Inflammatory macrophage (primary cell): ENCODE measurements around the gene COBLL1.
A peak's percentile ranks its signal among the peaks of the same experiment; 100 is the strongest.
"Not testable (repeated sequence)": the region's sequence is repeated elsewhere in the genome, so short reads cannot be mapped to it uniquely, and the experiment has no call there.

Source experiments
- DNase-seq, 2 donors: peaks; one replicate each; pipeline ENCODE4 v3.0.0-alpha.2; 2020 to 2022

Gene COBLL1

DNA sequence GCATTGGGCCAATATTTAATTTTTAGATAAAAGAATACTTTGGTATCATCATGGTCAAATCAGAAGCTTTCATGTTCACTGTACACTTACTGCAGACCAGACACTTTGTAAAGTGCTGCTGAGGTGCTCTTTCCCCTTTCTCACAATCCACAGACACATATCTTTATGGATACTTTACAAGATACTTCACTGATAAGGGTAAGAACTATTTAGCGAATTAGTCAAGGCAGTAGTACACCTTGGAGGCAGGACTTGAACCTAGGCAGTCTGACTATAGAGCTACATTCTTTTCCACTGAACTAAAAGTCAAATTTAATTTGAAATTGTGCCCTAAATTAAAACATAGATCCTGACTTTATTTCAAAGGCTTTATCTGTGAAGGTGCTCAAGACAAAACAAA is 60.2 kb downstream of the COBLL1 start:
- DNase-seq: no peak

- DNase-seq: no peak
Measured at GRCh38 chr2:164780611-164781178, 60.9 kb downstream of the COBLL1 start.

DNA sequence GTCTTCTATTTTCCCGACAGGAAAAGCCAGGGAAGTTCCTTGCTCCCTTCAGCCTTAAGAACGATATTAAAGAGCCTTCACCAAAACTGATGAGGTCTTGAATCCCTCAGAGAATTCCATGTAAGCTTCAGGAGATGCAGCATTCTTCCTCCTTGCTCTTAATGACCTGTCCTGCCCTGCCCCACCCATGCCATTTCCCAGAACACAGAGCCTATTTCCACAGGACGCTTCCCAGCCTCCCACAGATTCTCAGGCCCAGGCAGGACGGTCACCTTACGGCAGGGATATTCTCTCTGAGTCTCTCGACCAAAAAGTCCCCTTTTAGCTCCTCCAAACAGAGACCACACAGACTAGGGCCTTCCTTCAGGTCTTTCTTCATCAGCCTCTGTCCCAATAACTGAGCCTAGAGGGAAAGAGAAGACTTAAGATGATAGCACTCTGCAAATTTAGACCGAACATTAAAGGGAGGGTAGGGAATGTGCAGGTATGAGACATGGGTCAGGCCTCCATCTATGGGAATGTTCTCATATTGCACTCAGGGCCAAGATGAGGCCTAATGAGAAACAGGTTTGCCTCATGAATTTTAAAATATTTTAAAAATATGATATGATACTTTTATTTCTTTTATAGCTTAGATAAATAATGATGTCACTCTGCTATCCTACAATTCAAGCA is 62.1 kb downstream of the COBLL1 start:
- DNase-seq: no peak

- no peak for DNase-seq
Measured at GRCh38 chr2:164778723-164779122, 62.9 kb downstream of the COBLL1 start.

GRCh38 chr2:164777847-164778461 is 63.7 kb downstream of the COBLL1 start:
- no peak for DNase-seq

DNA sequence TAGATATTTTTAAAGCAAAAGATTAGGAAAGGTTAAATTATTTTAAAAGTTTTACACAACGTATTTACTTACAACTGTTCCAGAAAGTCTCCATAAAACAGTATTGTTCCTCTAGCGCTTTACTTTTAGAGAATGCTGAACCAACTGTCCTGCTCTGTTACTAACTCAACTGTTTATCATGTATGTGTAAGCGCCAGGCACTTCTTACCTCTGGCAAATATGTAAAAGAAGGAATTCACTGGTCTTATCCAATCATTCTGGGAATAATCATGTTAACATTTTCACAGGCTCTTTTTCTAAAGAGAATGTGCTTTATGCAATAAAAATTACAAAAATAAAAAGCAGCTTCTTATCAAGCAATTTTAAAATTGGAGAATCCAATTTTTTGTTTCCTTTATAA is 68.0 kb downstream of the COBLL1 start:
- DNase-seq: no peak

DNA sequence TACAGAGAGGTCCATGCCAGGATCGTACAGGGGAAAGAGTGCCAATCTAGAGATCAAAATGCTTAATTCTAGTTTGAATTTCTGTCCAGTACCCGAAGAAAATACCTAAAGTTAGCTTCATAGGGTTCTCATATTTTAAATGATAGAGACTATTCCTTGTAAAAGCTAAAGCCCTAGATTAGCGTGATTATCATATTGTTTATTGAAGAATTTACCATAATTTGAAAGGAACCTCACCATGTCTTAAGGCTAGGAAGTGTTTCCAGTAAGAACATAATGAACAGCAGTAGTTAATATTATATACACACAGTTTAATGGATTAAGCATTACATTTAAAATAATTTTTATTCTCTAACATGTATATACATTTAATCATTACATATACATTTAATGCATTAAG is 68.5 kb downstream of the COBLL1 start:
- no peak for DNase-seq

DNA sequence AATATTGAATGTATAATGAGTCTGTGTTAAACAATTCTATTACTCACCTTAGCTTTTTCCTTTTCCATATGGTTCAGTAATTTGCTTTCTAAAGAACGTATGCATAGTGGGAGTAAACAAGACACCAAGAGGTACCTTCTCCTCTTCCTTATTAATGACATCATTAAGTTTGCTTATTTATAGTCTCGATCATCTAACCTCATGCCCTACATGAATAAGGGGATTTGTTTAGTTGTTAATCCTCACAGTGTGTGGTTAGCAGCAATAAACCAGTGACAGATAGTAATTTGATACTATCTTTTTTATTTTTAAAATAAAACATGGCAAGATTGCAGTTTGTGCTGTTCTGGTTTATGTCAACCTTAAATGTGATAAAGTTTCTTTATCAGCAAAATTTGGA is 69.7 kb downstream of the COBLL1 start:
- DNase-seq: no peak

GRCh38 chr2:164770421-164770916 is 71.2 kb downstream of the COBLL1 start:
- no peak for DNase-seq

DNA sequence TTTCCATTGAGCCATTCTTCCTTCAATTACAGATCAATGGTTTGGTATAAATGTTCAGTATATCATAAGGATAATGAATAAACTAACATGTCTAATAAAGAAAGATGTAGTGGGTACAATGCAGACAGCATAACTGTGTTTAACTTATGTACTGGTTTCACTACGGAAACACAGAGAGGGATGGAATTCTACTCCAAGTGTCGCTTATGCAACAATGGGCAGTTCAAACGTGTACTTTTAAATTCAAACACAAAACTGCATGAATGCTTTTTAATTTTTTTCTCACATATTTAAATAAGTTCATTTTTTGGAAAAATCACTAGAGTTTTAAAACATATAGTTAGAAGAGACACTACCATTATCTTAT is 74.7 kb downstream of the COBLL1 start:
- DNase-seq: no peak

DNA sequence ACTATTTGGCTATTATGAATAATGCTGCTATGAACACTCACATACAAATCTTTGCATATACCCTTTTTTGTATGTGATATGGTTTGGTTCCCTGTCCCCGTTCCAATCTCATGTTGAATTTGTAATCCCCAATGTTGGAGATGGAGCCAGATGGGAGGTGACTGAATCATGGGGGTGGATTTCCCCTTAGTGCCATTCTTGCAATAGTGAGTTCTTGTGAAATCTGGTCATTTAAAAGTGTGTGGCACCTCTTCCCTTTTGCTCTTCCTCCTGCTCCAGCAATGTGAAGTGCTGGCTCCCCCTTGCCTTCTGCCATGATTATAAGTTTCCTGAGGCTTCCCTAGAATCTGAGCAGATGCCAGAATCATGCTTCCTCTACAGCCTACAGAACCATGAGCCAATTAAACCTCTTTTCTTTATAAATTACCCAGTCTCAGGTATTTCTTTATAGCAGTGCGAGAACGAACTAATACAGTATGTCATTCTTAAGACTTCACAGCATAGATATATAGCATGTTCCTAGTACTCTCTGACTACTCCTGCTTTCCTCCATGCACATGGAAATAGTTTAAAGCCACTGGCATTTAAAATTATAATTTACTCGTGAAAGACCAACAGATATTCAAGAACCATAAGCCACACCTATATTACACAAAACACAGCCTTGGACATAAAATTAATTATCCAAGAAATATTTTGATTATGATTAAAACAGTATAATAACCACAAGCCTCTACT is 75.2 kb downstream of the COBLL1 start:
- peak; percentile 74 to 83 for DNase-seq

- no peak for DNase-seq
Measured at GRCh38 chr2:164764996-164765395, 76.6 kb downstream of the COBLL1 start.

DNA sequence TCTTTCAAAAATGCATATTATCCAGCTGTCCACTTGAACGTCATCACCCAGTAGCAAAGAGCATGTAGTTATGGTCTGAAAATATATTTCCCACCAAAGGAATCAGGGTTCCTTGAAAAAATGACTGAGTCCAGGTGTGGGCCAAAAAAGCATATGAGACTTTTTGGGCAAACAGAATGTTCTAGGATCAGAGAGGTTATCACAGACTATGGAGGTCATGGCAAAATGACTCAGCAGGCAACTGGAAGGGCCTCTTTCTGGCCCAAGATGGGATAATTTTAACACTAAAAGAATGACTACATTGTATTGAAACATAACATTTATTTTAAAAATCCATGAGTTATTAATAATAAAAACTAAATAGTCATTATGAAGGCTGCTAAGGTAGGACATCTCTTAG is 77.1 kb downstream of the COBLL1 start:
- no peak for DNase-seq

DNA sequence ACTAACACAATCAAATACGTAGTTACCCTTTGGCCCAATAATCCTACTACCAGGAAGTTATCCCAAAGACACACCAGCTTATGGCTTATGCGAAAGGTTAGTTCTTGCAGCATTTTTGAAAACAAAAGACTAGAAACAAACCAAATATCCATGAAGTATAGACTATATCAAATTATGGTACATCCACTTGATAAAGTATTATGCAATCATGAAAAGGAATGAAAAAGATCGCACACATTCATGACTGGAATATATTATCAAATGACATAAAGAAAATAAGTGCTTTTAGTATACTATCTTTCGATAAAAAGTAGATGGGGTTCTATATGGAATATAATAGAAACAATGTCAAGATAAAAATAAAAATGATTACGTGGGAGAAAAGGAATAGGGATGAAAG is 78.2 kb downstream of the COBLL1 start:
- no peak for DNase-seq

GRCh38 chr2:164761737-164762460 is 79.7 kb downstream of the COBLL1 start:
- no peak for DNase-seq

- not testable (repeated sequence) for DNase-seq
Measured at GRCh38 chr2:164761201-164761600, 80.4 kb downstream of the COBLL1 start.

DNA sequence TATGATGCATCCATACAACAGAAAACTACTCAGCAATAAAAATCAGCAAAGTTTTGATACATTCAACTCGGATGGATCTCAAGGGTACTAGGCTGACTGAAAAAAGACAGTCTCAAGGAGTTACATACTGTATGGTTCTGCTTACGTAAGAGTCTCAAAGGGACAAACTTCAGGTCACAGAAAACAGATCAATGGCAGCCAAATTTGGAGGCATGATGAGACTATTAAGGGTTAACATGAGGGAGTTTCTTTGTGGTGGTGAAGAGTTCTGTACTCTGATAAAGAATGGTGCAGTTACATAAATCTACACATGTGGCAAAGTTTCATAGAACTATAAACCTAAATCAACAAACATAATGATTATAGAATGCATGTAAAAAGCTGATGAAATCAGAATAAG is 81.4 kb downstream of the COBLL1 start:
- no peak for DNase-seq

DNA sequence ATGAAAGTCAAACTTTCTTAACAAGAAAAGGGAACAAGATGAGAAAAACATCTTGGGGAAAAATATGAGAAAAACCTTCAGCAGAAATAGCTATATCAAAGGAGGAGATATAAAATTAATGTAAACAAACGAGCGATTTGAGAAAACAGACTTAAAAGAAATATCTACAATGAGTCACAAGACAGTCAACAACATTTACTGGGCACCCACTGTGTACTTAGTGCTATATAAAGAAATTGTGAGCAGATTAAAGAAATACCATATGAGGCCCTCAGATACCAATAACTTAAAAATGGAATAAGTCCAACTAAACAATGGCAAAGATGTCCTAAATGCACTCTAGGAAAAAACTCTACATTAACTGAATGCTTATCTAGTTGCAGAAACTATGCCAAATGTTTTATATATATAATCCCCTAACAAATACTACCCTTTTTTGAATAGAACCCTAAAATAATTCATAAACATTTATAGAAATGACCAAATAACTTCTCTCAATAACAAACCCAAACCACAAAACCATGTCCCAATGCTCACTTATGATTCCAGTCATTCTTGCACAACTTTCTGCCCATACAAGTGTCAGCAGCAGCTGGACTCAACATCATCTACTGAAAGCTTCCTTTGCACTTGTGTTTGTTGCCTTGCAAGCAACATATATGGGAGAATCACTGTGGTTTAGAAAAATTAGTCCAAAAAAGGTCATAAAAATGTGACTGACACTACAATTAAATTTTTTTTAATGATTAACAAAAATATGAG is 83.5 kb downstream of the COBLL1 start:
- peak; percentile 76 to 82 for DNase-seq

DNA sequence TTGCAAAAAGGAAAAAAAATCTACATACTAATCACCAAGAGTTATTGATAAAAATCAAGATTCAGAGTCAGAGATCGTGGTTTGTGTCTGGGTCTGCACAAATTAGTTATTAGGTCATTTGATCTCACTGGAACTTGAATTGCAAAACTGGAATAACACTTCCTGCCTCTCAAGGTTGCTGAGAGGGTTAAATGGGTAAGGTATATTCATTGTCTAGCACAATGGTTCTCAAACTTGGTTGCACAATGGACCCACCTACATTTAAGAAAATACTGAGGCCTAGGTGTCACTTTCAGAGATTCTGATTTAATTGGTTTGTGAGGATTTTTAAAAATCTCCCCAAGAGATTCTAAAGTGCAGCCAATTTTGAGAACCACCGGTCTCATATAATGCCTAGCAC is 84.8 kb downstream of the COBLL1 start:
- DNase-seq: no peak

- DNase-seq: no peak
Measured at GRCh38 chr2:164755952-164756351, 85.7 kb downstream of the COBLL1 start.

DNA sequence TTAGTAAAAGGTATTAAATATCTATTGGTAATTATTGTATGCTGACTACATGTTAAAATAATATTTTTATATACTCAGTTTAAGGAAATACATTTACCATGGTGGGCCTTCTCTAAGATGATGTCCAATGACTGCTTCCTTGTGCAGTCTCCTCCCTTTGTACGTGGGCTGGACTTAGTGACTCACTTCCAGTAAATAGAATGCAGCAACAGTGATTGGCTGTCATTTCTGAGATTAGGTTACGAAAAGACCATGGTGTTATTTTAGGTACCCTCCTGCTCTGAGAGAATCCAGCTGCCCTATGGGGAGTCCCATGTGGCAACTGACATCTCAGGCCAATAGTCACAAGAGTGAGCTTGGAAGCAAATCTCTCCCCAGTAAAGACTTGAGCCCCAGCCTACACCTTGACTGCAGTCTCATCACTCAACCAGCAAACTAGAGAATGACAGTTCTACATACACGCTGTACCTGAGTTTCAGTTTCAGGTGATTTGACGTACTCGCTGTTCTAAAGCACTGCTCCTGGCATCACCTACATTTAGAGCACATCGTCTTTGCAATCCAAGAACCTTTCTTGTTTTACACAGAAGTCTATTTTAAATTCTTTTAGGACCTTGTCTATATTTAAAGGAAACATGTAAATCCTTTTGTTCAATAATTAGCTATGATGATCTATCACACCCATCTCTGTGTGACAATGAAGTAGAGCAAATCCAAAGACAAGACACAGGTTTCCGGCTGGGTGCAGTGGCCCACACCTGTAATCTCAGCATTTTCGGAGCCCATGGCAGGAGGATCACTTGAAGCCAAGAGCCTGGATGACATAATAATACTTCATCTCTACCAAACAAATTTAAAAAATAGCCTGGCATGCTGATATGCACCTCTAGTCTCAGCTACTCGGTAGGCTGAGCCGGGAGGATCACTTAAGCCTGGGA is 87.2 kb downstream of the COBLL1 start:
- peak in 1 of 2 donors; percentile 7 for DNase-seq
